HepG2 (cell line): Measurements from ENCODE around the gene MYL4. TPM values are rescaled to one million over a fixed set of nuclear protein-coding genes. Genes with fewer than 3 reads are reported as not detected.
A peak's percentile ranks its signal among the peaks of the same experiment; 100 is the strongest.

Source experiments
- ATAC-seq: fragments of 200-7000 bp; cut with Tn5 transposase; 3 replicates; pipeline ENCODE4 v1.9.1; 2020; ENCODE audit warnings: mild to moderate bottlenecking, moderate library complexity
- BruUV-seq: library from RNA; stranded (reverse); fragments of 400-500 nt; replicated peaks from 2 replicates; lab custom pipeline; 2021; lab: Mats Ljungman, UMichigan
- CTCF ChIA-PET: fragments of 300-600 bp; formaldehyde crosslinking; extraction: SDS; loops from one replicate; lab custom pipeline; 2021; ENCODE audit warnings: low total read pairs, inconsistent platforms, low intra/inter-chr PET ratio; lab: Yijun Ruan, JAX
- POLR2A ChIA-PET: fragments of 350-600 bp; sonication (Branson Sonifier 250); formaldehyde crosslinking; loops from one replicate; lab custom pipeline; 2020; ENCODE audit warnings: antibody characterized with exemption, inconsistent platforms; lab: Yijun Ruan, JAX
- DNase-seq: peaks from one replicate; pipeline ENCODE4 v3.0.0-alpha.2; 2015; ENCODE audit warnings: low spot score
- FAIRE-seq: peaks from 3 replicates; lab custom pipeline; 2011; peaks lifted over from hg19 to GRCh38; lab: Jason Lieb, UNC
- H2AFZ ChIP-seq: one replicate; pipeline ENCODE4 v1.6.1; 2011; ENCODE audit warnings: low read length, inconsistent platforms
- H3K27ac ChIP-seq: fragments of 300-600 bp; 3 replicates; pipeline ENCODE4 v1.8.0; 2011; ENCODE audit warnings: mixed run types, mild to moderate bottlenecking, mixed read lengths, low read length, inconsistent platforms; ENCODE audit not compliant: insufficient read depth; ENCODE audit errors: extremely low read length
- H3K27me3 ChIP-seq, 2 experiments: fragments of 200-600 bp in 1 of 2; 2 replicates in 1 of 2; 3 replicates in 1 of 2; pipeline versions ENCODE4 v1.6.0 to v1.8.0; 2011; ENCODE audit warnings: low read length in 2 of 2, mild to moderate bottlenecking in 2 of 2, moderate library complexity in 2 of 2, inconsistent platforms in 1 of 2; ENCODE audit not compliant: insufficient read depth in 2 of 2, control insufficient read depth in 1 of 2
- H3K36me3 ChIP-seq, 2 experiments: fragments of 200-600 bp in 1 of 2; replicated peaks in 1 of 2; 2 replicates in 1 of 2; 3 replicates in 1 of 2; pipeline versions ENCODE4 v1.5.1 to v1.8.0; 2011; ENCODE audit warnings: low read length in 2 of 2, inconsistent platforms in 1 of 2; ENCODE audit not compliant: insufficient read depth in 2 of 2, control insufficient read depth in 1 of 2
- H3K4me1 ChIP-seq: 2 replicates; pipeline ENCODE4 v1.5.1; 2012; ENCODE audit warnings: low read length, inconsistent platforms; ENCODE audit not compliant: insufficient read depth
- H3K4me2 ChIP-seq: 2 replicates; pipeline ENCODE4 v1.6.0; 2011; ENCODE audit warnings: low read depth, low read length, inconsistent platforms
- H3K4me3 ChIP-seq, 3 experiments: fragments of 200-600 bp in 1 of 3; sonication (generic), shearing (Covaris generic) in 1 of 3; replicated peaks in 1 of 3; 2 replicates each; pipeline ENCODE4 v1.5.1; 2011 to 2016; ENCODE audit warnings: low read length in 3 of 3, inconsistent platforms in 2 of 3, low read depth in 2 of 3, mild to moderate bottlenecking in 2 of 3, control low read depth in 1 of 3, mixed read lengths in 1 of 3; ENCODE audit not compliant: insufficient read depth in 1 of 3
- H3K79me2 ChIP-seq: one replicate; pipeline ENCODE4 v1.6.1; 2011; ENCODE audit warnings: low read length, inconsistent platforms; ENCODE audit not compliant: insufficient read depth
- H3K9ac ChIP-seq: 2 replicates; pipeline ENCODE4 v1.6.0; 2011; ENCODE audit warnings: mild to moderate bottlenecking, low read depth, low read length, inconsistent platforms; ENCODE audit not compliant: insufficient read depth
- H3K9me3 ChIP-seq: 2 replicates; pipeline ENCODE4 v1.5.1; 2012; ENCODE audit warnings: mild to moderate bottlenecking, low read length
- H4K20me1 ChIP-seq: 2 replicates; pipeline ENCODE4 v1.6.0; 2011; ENCODE audit warnings: inconsistent platforms, mild to moderate bottlenecking, low read length, moderate library complexity; ENCODE audit not compliant: insufficient read depth
- CCDC6 ChIP-seq: sonication (generic); formaldehyde crosslinking; IDR thresholded peaks from 2 replicates; pipeline ENCODE4 v1.8.1; 2022; ENCODE audit warnings: mild to moderate bottlenecking, missing genetic modification reagents, moderate library complexity
- GTF2F1 ChIP-seq: fragments of 150-350 bp; IDR thresholded peaks from 2 replicates; pipeline ENCODE4 v1.6.1; 2014; ENCODE audit warnings: low read length
- ISX ChIP-seq: sonication (generic); formaldehyde crosslinking; conservative IDR thresholded peaks from 2 replicates; pipeline ENCODE4 v1.5.0; 2020; ENCODE audit warnings: missing genetic modification reagents
- MED1 ChIP-seq: sonication (generic); formaldehyde crosslinking; IDR thresholded peaks from 2 replicates; pipeline ENCODE4 v1.4.0; 2020; ENCODE audit warnings: missing genetic modification reagents
- U2AF2 ChIP-seq: fragments of 200-400 bp; formaldehyde crosslinking; IDR thresholded peaks from 2 replicates; pipeline ENCODE4 v1.6.1; 2017; ENCODE audit warnings: low read depth, mild to moderate bottlenecking, low read length
- ZNF138 ChIP-seq: sonication (generic); formaldehyde crosslinking; IDR thresholded peaks from 2 replicates; pipeline ENCODE4 v1.5.0; 2020; ENCODE audit warnings: mild to moderate bottlenecking, low read depth, missing genetic modification reagents
- ZNF549 ChIP-seq: sonication (generic); formaldehyde crosslinking; IDR thresholded peaks from 2 replicates; pipeline ENCODE4 v1.5.0; 2020; ENCODE audit warnings: missing genetic modification reagents
- ZNF772 ChIP-seq: sonication (generic); formaldehyde crosslinking; IDR thresholded peaks from 2 replicates; pipeline ENCODE4 v1.5.0; 2020; ENCODE audit warnings: mild to moderate bottlenecking, missing genetic modification reagents
- ZSCAN30 ChIP-seq: sonication (generic); formaldehyde crosslinking; IDR thresholded peaks from 2 replicates; pipeline ENCODE4 v1.5.0; 2020; ENCODE audit warnings: mild to moderate bottlenecking, missing genetic modification reagents
- WGBS: methylation state at CpG from one replicate; pipeline ENCODE4 v1.1.6; 2017; ENCODE audit warnings: low lambda C conversion rate; 5-methylcytosine and 5-hydroxymethylcytosine counted together
- in situ Hi-C: cut with HindIII; loops from 2 replicates; pipeline ENCODE4 v1.10.0; 2017; ENCODE audit warnings: low pct_unique_long_range_greater_than_20kb; ENCODE audit not compliant: extremely low pct_ligation_motif_present
- intact Hi-C: fragments of 100-400 bp; cut with micrococcal nuclease; formaldehyde crosslinking; loops from one replicate; pipeline ENCODE4 v1.10.0; 2022; ENCODE audit not compliant: unreplicated experiment
- polyA plus RNA-seq, 8 experiments: library from polyadenylated mRNA; depleted of rRNA in 3 of 8; stranded (reverse) in 7 of 8; unstranded in 1 of 8; fragments of >200 nt; fragmentation: Illumina TruSeq in 4 of 8; extraction: Trizol in 4 of 8; gene quantifications; 2 replicates each; pipeline versions ENCODE4 v1.2.1 to v1.2.3, GENCODE V29; 2011 to 2016; ENCODE audit warnings: low read depth in 4 of 8, missing spikeins in 1 of 8, mixed read lengths in 1 of 8; ENCODE audit not compliant: insufficient read depth in 1 of 8
- total RNA-seq, 5 experiments: library from RNA; depleted of rRNA; stranded (reverse); fragments of >200 nt; fragmentation: Illumina TruSeq; extraction: Trizol; gene quantifications; 2 replicates each; pipeline ENCODE4 v1.2.3, GENCODE V29; 2016; ENCODE audit warnings: low read depth in 1 of 5
- TF ChIP-seq, protein P1 (sequence below): sonication (generic); formaldehyde crosslinking; IDR thresholded peaks from 2 replicates; pipeline ENCODE4 v1.5.1; 2020; ENCODE audit warnings: missing genetic modification reagents, mild to moderate bottlenecking, borderline replicate concordance
- TF ChIP-seq, protein P2 (sequence below): sonication (generic); formaldehyde crosslinking; IDR thresholded peaks from 2 replicates; pipeline ENCODE4 v1.4.0; 2020; ENCODE audit warnings: mild to moderate bottlenecking, missing genetic modification reagents
- TF ChIP-seq, protein P3 (sequence below): sonication (generic); formaldehyde crosslinking; IDR thresholded peaks from 2 replicates; pipeline ENCODE4 v1.8.0; 2022; ENCODE audit warnings: mild to moderate bottlenecking, missing genetic modification reagents, moderate library complexity

Gene MYL4
- total and polyA plus RNA-seq, 2 of the 13 experiments (the other 11 are each of a cell fraction or from before 2014, with no cell fraction given): not detected

DNA sequence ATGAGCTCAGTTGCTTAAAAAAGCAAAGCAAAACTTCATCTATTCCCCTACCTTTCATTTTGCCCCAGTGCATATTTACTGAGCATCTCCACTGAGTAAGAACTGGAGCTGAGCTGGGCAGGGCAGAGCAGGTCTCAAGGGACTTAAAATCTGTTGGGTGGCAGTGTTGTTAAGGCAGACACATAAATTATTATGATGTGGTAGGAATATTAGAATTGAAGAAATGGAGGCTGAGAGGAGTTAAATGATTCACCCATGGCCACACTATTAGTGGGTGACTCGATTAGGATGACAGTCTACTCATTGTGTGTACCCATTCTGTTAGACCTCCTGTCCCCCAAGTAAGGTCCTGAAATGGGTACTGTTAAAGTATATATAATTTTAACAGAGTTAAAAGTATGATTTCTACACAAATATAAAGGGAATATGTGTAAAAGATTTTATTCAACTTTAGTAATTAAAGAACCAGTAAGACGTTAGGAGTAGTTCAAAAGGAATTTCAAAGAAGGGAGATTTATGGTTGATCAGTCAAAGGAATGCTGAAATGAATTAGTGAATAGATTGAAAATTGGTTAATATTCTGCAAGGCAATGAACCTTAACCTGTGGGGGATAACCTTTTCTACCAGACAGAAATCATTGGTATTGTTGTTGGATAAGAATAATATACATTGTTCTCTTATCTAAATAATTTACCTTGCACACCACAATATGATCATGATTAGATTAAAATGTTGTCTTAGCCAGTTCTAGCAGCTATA is 62.0 kb downstream of the MYL4 start:
- CTCF ChIA-PET: no interaction called here
- no peaks in the 10 kb centered on the region for H3K79me2 ChIP-seq
- no peak for ATAC-seq
- POLR2A ChIA-PET: no interaction called here
- H3K4me2 ChIP-seq: no peak overlapping the region
- no peaks in the 10 kb centered on the region for H4K20me1 ChIP-seq
- H2AFZ ChIP-seq: no peak overlapping the region
- H3K9ac ChIP-seq: no peak overlapping the region
- H3K27me3 ChIP-seq: peaks cover 0 to 13% of the 10 kb centered on the region in 2 experiments; a peak in 3 of 5 replicates
- peaks cover 4% of the 10 kb centered on the region; the same call in 1 of the 2 replicates for H3K9me3 ChIP-seq
- H3K4me1 ChIP-seq: peaks cover 33% of the 10 kb centered on the region
- DNase-seq: no peak
- BruUV-seq: no TSS peak
- no peak overlapping the region for H3K27ac ChIP-seq
- no peak for FAIRE-seq
- H3K4me3 ChIP-seq: no peak overlapping the region
- 22% methylated on average over 2 of the region's 2 CpGs for WGBS
- in situ Hi-C loops: no loop called here
- TF ChIP-seq ZSCAN30 (CRISPR knock-in tag): no peak
- no peak for TF ChIP-seq CCDC6
- TF ChIP-seq ZNF772 (CRISPR knock-in tag): no peak
- TF ChIP-seq, protein P1, sequence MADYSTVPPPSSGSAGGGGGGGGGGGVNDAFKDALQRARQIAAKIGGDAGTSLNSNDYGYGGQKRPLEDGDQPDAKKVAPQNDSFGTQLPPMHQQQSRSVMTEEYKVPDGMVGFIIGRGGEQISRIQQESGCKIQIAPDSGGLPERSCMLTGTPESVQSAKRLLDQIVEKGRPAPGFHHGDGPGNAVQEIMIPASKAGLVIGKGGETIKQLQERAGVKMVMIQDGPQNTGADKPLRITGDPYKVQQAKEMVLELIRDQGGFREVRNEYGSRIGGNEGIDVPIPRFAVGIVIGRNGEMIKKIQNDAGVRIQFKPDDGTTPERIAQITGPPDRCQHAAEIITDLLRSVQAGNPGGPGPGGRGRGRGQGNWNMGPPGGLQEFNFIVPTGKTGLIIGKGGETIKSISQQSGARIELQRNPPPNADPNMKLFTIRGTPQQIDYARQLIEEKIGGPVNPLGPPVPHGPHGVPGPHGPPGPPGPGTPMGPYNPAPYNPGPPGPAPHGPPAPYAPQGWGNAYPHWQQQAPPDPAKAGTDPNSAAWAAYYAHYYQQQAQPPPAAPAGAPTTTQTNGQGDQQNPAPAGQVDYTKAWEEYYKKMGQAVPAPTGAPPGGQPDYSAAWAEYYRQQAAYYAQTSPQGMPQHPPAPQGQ (CRISPR knock-in tag): no peak
- intact Hi-C loops: no loop called here
- no peaks in the 10 kb centered on the region for H3K36me3 ChIP-seq

DNA sequence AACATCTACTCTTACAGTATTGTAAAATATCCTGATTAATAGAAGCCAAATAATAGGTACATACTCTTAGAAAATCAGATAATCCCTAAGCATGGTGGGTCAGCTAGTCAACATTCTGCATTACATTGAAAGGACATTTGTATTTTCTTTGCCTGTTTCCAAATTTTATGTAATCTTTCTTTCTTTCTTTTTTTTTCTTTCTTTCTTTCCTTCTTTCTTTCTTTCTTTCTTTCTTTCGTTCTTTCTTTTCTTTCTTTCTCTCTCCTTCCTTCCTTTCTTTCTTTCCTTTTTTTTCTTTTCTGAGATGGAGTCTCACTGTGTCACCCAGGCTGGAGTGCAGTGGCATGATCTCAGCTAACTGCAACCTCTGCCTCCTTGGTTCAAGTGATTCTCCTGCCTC is 63.3 kb downstream of the MYL4 start:
- no peak for FAIRE-seq
- Histone ChIP-seq H3K27me3 (peaks cover 0 to 17% of the 10 kb centered on the region in 2 experiments; a peak in 3 of 5 replicates), H3K9me3 (peaks cover 4% of the 10 kb centered on the region; the same call in 1 of the 2 replicates), H3K79me2 (no peaks in the 10 kb centered on the region), H2AFZ (no peak overlapping the region), H3K4me1 (peaks cover 32% of the 10 kb centered on the region), H3K4me3 (no peak overlapping the region), H3K27ac (no peak overlapping the region), H3K36me3 (no peaks in the 10 kb centered on the region), H4K20me1 (no peaks in the 10 kb centered on the region), H3K9ac (no peak overlapping the region), H3K4me2 (no peak overlapping the region)
- CTCF ChIA-PET: no interaction called here
- ATAC-seq: no peak
- intact Hi-C loops (no loop called here), in situ Hi-C loops (no loop called here)
- POLR2A ChIA-PET: no interaction called here
- DNase-seq: no peak
- 5% methylated on average over 1 of the region's 1 CpG for WGBS
- TF ChIP-seq U2AF2 (0 out of 2 replicates have a peak, but pooled peaks have one; percentile 61), ISX (CRISPR knock-in tag) (no peak), ZNF138 (CRISPR knock-in tag) (no peak), MED1 (CRISPR knock-in tag) (no peak), GTF2F1 (no peak), ZNF549 (CRISPR knock-in tag) (no peak)
- TF ChIP-seq, protein P2, sequence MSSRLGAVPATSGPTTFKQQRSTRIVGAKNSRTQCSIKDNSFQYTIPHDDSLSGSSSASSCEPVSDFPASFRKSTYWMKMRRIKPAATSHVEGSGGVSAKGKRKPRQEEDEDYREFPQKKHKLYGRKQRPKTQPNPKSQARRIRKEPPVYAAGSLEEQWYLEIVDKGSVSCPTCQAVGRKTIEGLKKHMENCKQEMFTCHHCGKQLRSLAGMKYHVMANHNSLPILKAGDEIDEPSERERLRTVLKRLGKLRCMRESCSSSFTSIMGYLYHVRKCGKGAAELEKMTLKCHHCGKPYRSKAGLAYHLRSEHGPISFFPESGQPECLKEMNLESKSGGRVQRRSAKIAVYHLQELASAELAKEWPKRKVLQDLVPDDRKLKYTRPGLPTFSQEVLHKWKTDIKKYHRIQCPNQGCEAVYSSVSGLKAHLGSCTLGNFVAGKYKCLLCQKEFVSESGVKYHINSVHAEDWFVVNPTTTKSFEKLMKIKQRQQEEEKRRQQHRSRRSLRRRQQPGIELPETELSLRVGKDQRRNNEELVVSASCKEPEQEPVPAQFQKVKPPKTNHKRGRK: peak; percentile 34; the same call in 1 of the 2 replicates
- TF ChIP-seq, protein P3, sequence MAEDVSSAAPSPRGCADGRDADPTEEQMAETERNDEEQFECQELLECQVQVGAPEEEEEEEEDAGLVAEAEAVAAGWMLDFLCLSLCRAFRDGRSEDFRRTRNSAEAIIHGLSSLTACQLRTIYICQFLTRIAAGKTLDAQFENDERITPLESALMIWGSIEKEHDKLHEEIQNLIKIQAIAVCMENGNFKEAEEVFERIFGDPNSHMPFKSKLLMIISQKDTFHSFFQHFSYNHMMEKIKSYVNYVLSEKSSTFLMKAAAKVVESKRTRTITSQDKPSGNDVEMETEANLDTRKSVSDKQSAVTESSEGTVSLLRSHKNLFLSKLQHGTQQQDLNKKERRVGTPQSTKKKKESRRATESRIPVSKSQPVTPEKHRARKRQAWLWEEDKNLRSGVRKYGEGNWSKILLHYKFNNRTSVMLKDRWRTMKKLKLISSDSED (CRISPR knock-in tag): no peak
- no TSS peak for BruUV-seq
